HCT116 (cell line): ENCODE data around the gene DTD2. TPM values are rescaled to one million over a fixed set of nuclear protein-coding genes. Genes with fewer than 3 reads are reported as not detected.
A peak's percentile ranks its signal among the peaks of the same experiment; 100 is the strongest.

Experiments
- ATAC-seq: fragments of 200-7000 bp; cut with Tn5 transposase; 2 replicates; pipeline ENCODE4 v1.9.1; 2020; ENCODE audit warnings: mild to moderate bottlenecking, moderate library complexity
- BruUV-seq: library from RNA; stranded (reverse); fragments of 400-500 nt; replicated peaks from 2 replicates; lab custom pipeline; 2021; lab: Mats Ljungman, UMichigan
- CTCF ChIA-PET: fragments of 300-600 bp; sonication (Branson Sonifier 250); formaldehyde crosslinking; loops from one replicate; lab custom pipeline; 2021; ENCODE audit warnings: antibody characterized with exemption; lab: Charles Lee
- POLR2A ChIA-PET: fragments of 300-600, 350-600 bp; sonication (Branson Sonifier 250); formaldehyde crosslinking; loops from one replicate; lab custom pipeline; 2021; ENCODE audit warnings: antibody characterized with exemption; lab: Charles Lee
- RAD21 ChIA-PET, 2 experiments: fragments of 300-600 bp; sonication (Branson Sonifier 250); formaldehyde crosslinking; loops; one replicate each; lab custom pipeline; 2023; ENCODE audit warnings: low total read pairs in 2 of 2; ENCODE audit not compliant: uncharacterized antibody in 2 of 2, unreplicated experiment in 2 of 2, low non-redundant PET in 1 of 2; lab: Charles Lee
- DNase-seq: peaks from one replicate; pipeline ENCODE4 v3.0.0-alpha.2; 2010; ENCODE audit warnings: low read depth, low spot score
- H2AFZ ChIP-seq: fragments of 200-600 bp; shearing (Covaris generic), sonication (generic); 2 replicates; pipeline ENCODE4 v1.6.1; 2017; ENCODE audit warnings: low read depth, mixed run types, mixed read lengths, antibody characterized with exemption, low read length; ENCODE audit not compliant: poor library complexity, severe bottlenecking
- H3K27ac ChIP-seq: 2 replicates; pipeline ENCODE4 v1.5.1; 2012; ENCODE audit warnings: low read depth, low read length
- H3K27me3 ChIP-seq: fragments of 200-600 bp; sonication (generic); 2 replicates; pipeline ENCODE4 v1.6.1; 2016; ENCODE audit warnings: mixed run types, low read length, mixed read lengths; ENCODE audit not compliant: insufficient read depth
- H3K36me3 ChIP-seq, 2 experiments: fragments of 200-500 bp in 1 of 2; fragments of 200-600 bp in 1 of 2; sonication (Bioruptor generic) in 1 of 2; sonication (generic) in 1 of 2; 2 replicates each; pipeline versions ENCODE4 v1.5.1 to v1.6.1; 2014 to 2016; ENCODE audit warnings: low read length in 2 of 2, inconsistent platforms in 1 of 2, mixed read lengths in 1 of 2, mixed run types in 1 of 2; ENCODE audit not compliant: insufficient read depth in 2 of 2, control insufficient read depth in 1 of 2
- H3K4me1 ChIP-seq, 2 experiments: fragments of 200-600 bp in 1 of 2; sonication (generic) in 1 of 2; 2 replicates each; pipeline versions ENCODE4 v1.5.1 to v1.6.1; 2012 to 2017; ENCODE audit warnings: low read length in 2 of 2, inconsistent platforms in 1 of 2, mild to moderate bottlenecking in 1 of 2, mixed read lengths in 1 of 2, mixed run types in 1 of 2, moderate library complexity in 1 of 2; ENCODE audit not compliant: insufficient read depth in 2 of 2, control insufficient read depth in 1 of 2
- H3K4me2 ChIP-seq: fragments of 200-600 bp; sonication (generic); 2 replicates; pipeline ENCODE4 v1.6.1; 2017; ENCODE audit warnings: mixed run types, low read length, mixed read lengths
- H3K4me3 ChIP-seq, 2 experiments: fragments of 200-600 bp in 1 of 2; sonication (generic) in 1 of 2; replicated peaks in 1 of 2; 2 replicates each; pipeline ENCODE4 v1.5.1; 2011 to 2016; ENCODE audit warnings: low read length in 2 of 2, control low read depth in 1 of 2, low read depth in 1 of 2, mild to moderate bottlenecking in 1 of 2, mixed read lengths in 1 of 2, mixed run types in 1 of 2
- H3K79me2 ChIP-seq: fragments of 200-600 bp; sonication (generic); 2 replicates; pipeline ENCODE4 v1.6.1; 2017; ENCODE audit warnings: mild to moderate bottlenecking, mixed run types, low read length, moderate library complexity, mixed read lengths; ENCODE audit not compliant: insufficient read depth
- H3K9ac ChIP-seq: fragments of 200-600 bp; sonication (generic); 2 replicates; pipeline ENCODE4 v1.6.1; 2016; ENCODE audit warnings: low read length, mixed read lengths
- H3K9me2 ChIP-seq: fragments of 200-600 bp; sonication (generic), shearing (Covaris generic); 2 replicates; pipeline ENCODE4 v1.6.1; 2017; ENCODE audit warnings: mixed run types, mild to moderate bottlenecking, moderate library complexity; ENCODE audit not compliant: insufficient read depth
- H3K9me3 ChIP-seq, 2 experiments: fragments of 200-500 bp in 1 of 2; fragments of 200-600 bp in 1 of 2; sonication (Bioruptor generic) in 1 of 2; sonication (generic) in 1 of 2; 2 replicates each; pipeline ENCODE4 v1.6.1; 2014 to 2017; ENCODE audit warnings: low read length in 2 of 2, mixed read lengths in 2 of 2, inconsistent platforms in 1 of 2, low read depth in 1 of 2, mild to moderate bottlenecking in 1 of 2, mixed run types in 1 of 2, moderate library complexity in 1 of 2; ENCODE audit not compliant: control insufficient read depth in 1 of 2, insufficient read depth in 1 of 2
- H4K20me1 ChIP-seq: fragments of 200-600 bp; sonication (generic), shearing (Covaris generic); 2 replicates; pipeline ENCODE4 v1.6.1; 2017; ENCODE audit warnings: mixed run types, mild to moderate bottlenecking, moderate library complexity; ENCODE audit not compliant: insufficient read depth
- ATF3 ChIP-seq: IDR thresholded peaks from 2 replicates; pipeline ENCODE4 v1.6.1; 2012
- CBX3 ChIP-seq: IDR thresholded peaks from 2 replicates; pipeline ENCODE4 v1.6.1; 2012; ENCODE audit warnings: low read depth
- CEBPB ChIP-seq: IDR thresholded peaks from 2 replicates; pipeline ENCODE4 v1.6.1; 2012; ENCODE audit warnings: low read depth
- CTCF ChIP-seq, 3 experiments: fragments of 200-600 bp in 1 of 3; sonication (generic) in 1 of 3; IDR thresholded peaks in 2 of 3; conservative IDR thresholded peaks in 1 of 3; 2 replicates each; pipeline ENCODE4 v1.5.1; 2012 to 2017; ENCODE audit warnings: low read depth in 2 of 3, low read length in 2 of 3, antibody characterized with exemption in 1 of 3, borderline replicate concordance in 1 of 3, control low read depth in 1 of 3, mild to moderate bottlenecking in 1 of 3, mixed read lengths in 1 of 3, mixed run types in 1 of 3, moderate library complexity in 1 of 3; ENCODE audit not compliant: insufficient read depth in 1 of 3
- EGR1 ChIP-seq: IDR thresholded peaks from 2 replicates; pipeline ENCODE4 v1.6.1; 2012; ENCODE audit warnings: low read depth
- ELF1 ChIP-seq: IDR thresholded peaks from 2 replicates; pipeline ENCODE4 v1.6.1; 2012; ENCODE audit warnings: low read depth, borderline replicate concordance
- EZH2phosphoT487 ChIP-seq: fragments of 200-600 bp; IDR thresholded peaks from 2 replicates; pipeline ENCODE4 v1.6.1; 2018; ENCODE audit warnings: antibody characterized with exemption, borderline replicate concordance
- FOSL1 ChIP-seq: IDR thresholded peaks from 2 replicates; pipeline ENCODE4 v1.6.1; 2012; ENCODE audit warnings: low read depth
- JUND ChIP-seq: IDR thresholded peaks from 2 replicates; pipeline ENCODE4 v1.6.1; 2012
- MAX ChIP-seq: IDR thresholded peaks from 2 replicates; pipeline ENCODE4 v1.6.1; 2012
- POLR2A ChIP-seq: IDR thresholded peaks from 2 replicates; pipeline ENCODE4 v1.7.0; 2011; ENCODE audit warnings: borderline replicate concordance; ENCODE audit not compliant: insufficient read depth, insufficient read length; ENCODE audit errors: extremely low read depth
- POLR2AphosphoS5 ChIP-seq: IDR thresholded peaks from 2 replicates; pipeline ENCODE4 v1.6.1; 2011; ENCODE audit warnings: mild to moderate bottlenecking, low read depth, low read length, moderate library complexity
- RAD21 ChIP-seq: IDR thresholded peaks from 2 replicates; pipeline ENCODE4 v1.6.1; 2012; ENCODE audit warnings: low read depth, mild to moderate bottlenecking
- SIN3A ChIP-seq: IDR thresholded peaks from 2 replicates; pipeline ENCODE4 v1.6.1; 2012; ENCODE audit warnings: low read depth
- SP1 ChIP-seq: IDR thresholded peaks from 2 replicates; pipeline ENCODE4 v1.6.1; 2012; ENCODE audit warnings: low read depth
- TCF7L2 ChIP-seq: IDR thresholded peaks from 2 replicates; pipeline ENCODE4 v1.7.0; 2011; ENCODE audit warnings: borderline replicate concordance, inconsistent platforms; ENCODE audit not compliant: insufficient read depth, insufficient read length; ENCODE audit errors: extremely low read depth
- YY1 ChIP-seq: IDR thresholded peaks from 2 replicates; pipeline ENCODE4 v1.6.1; 2011; ENCODE audit warnings: low read length, low read depth, moderate library complexity, mild to moderate bottlenecking; ENCODE audit not compliant: insufficient replicate concordance; ENCODE audit errors: extremely low read depth
- ZFX ChIP-seq: fragments of 450-650 bp; IDR thresholded peaks from 2 replicates; pipeline ENCODE4 v1.6.1; 2017
- intact Hi-C: fragments of 100-400 bp; cut with micrococcal nuclease; formaldehyde crosslinking; loops from 2 replicates; pipeline ENCODE4 v1.10.0; 2022
- total RNA-seq: library from RNA; stranded (reverse); gene quantifications from one replicate; pipeline ENCODE4 v1.2.1, GENCODE V29; 2021; ENCODE audit not compliant: unreplicated experiment
- TF ChIP-seq, protein P1 (sequence below): IDR thresholded peaks from 2 replicates; pipeline ENCODE4 v1.6.1; 2011; ENCODE audit warnings: mild to moderate bottlenecking, low read length, moderate library complexity; ENCODE audit not compliant: insufficient replicate concordance; ENCODE audit errors: extremely low read depth

DTD2 gene
- total RNA-seq, 1 experiment from 2014 or later, result 24.6 TPM

- peaks cover 18 to 31% of the 10 kb centered on the region in 2 experiments for H3K4me1 ChIP-seq
- no peaks in the 10 kb centered on the region for H4K20me1 ChIP-seq
- no peak for DNase-seq
- H3K27ac ChIP-seq, result peak overlapping the region; percentile 75; the same call in 1 of the 2 replicates
- no peaks in the 10 kb centered on the region for H3K36me3 ChIP-seq
- RAD21 ChIA-PET, result no interaction called here
- BruUV-seq, result no TSS peak
- H3K79me2 ChIP-seq, result peaks cover 27% of the 10 kb centered on the region
- ATAC-seq, result no peak
- H3K4me3 ChIP-seq, result peak overlapping the region; percentile 59 to 95
- no peaks in the 10 kb centered on the region for H3K9me3 ChIP-seq
- no peaks in the 10 kb centered on the region for H3K27me3 ChIP-seq
- TF ChIP-seq ATF3 (no peak), TCF7L2 (no peak), MAX (no peak), SIN3A (no peak), FOSL1 (no peak), EGR1 (no peak), POLR2A (no peak), POLR2AphosphoS5 (no peak), CTCF (IDR thresholded peaks at IDR 0.05 in 2 of 3, conservative IDR thresholded peaks at IDR 0.05 in 1 of 3; ENCODE audit: borderline replicate concordance in 1 of 3, insufficient read depth in 1 of 3, low read depth in 2 of 3, low read length in 2 of 3) (no peak), YY1 (no peak), EZH2phosphoT487 (no peak), ELF1 (no peak), JUND (no peak), SP1 (no peak), RAD21 (no peak), CEBPB (no peak), CBX3 (no peak), ZFX (no peak)
- TF ChIP-seq, protein P1, sequence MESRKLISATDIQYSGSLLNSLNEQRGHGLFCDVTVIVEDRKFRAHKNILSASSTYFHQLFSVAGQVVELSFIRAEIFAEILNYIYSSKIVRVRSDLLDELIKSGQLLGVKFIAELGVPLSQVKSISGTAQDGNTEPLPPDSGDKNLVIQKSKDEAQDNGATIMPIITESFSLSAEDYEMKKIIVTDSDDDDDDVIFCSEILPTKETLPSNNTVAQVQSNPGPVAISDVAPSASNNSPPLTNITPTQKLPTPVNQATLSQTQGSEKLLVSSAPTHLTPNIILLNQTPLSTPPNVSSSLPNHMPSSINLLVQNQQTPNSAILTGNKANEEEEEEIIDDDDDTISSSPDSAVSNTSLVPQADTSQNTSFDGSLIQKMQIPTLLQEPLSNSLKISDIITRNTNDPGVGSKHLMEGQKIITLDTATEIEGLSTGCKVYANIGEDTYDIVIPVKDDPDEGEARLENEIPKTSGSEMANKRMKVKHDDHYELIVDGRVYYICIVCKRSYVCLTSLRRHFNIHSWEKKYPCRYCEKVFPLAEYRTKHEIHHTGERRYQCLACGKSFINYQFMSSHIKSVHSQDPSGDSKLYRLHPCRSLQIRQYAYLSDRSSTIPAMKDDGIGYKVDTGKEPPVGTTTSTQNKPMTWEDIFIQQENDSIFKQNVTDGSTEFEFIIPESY, result no peak
- TF ChIP-seq, all 23 proteins: peak for 0
- ChIA-PET POLR2A (interaction anchor here (0.9 to 1.6 kb wide), 4 partner anchors 14 to 655 kb away, joined by 4 to 10 read pairs (median 8); partner anchors contain the start of gene ARHGAP5), CTCF (interaction anchor here (1.0 to 1.1 kb wide), 2 partner anchors 36 to 833 kb away, joined by 3 to 5 read pairs; partner anchors contain the start of gene DTD2)
- Histone ChIP-seq H3K9me2 (no peaks in the 10 kb centered on the region), H3K4me2 (peak overlapping the region; percentile 96), H2AFZ (peak overlapping the region; percentile 46), H3K9ac (peak overlapping the region; percentile 81)
- intact Hi-C loops, result no loop called here
Measured at GRCh38 chr14:31421200-31421599, 36.1 kb downstream of the DTD2 start.
